Smooth muscle cell (in vitro differentiated cells): ENCODE measurements around the gene SPNS3. TPM values are rescaled to one million over a fixed set of nuclear protein-coding genes. Genes with fewer than 3 reads are reported as not detected.

Experiments used
- DNase-seq: peaks from one replicate; lab custom pipeline; 2025; ENCODE audit not compliant: unreplicated experiment; lab: John Stamatoyannopoulos, UW
- H2AFZ ChIP-seq: fragments of 200-600 bp; sonication (generic); 2 replicates; pipeline ENCODE4 v1.6.0; 2016; ENCODE audit warnings: antibody characterized with exemption, low read depth, mild to moderate bottlenecking
- H3F3A ChIP-seq: fragments of 200-600 bp; sonication (generic); 2 replicates; pipeline ENCODE4 v1.6.0; 2017; ENCODE audit warnings: antibody characterized with exemption, low read depth
- H3K27ac ChIP-seq: fragments of 200-600 bp; sonication (generic); 2 replicates; pipeline ENCODE4 v1.5.1; 2016; ENCODE audit warnings: low read depth, mild to moderate bottlenecking
- H3K27me3 ChIP-seq: fragments of 200-600 bp; sonication (generic); 2 replicates; pipeline ENCODE4 v1.6.1; 2016; ENCODE audit warnings: low read depth, mild to moderate bottlenecking
- H3K36me3 ChIP-seq: fragments of 200-600 bp; sonication (generic); 2 replicates; pipeline ENCODE4 v1.5.1; 2016; ENCODE audit warnings: low read depth
- H3K4me1 ChIP-seq: fragments of 200-600 bp; sonication (generic); 2 replicates; pipeline ENCODE4 v1.5.1; 2016; ENCODE audit warnings: low read depth
- H3K4me2 ChIP-seq: fragments of 200-600 bp; sonication (generic); 2 replicates; pipeline ENCODE4 v1.6.0; 2016; ENCODE audit warnings: mild to moderate bottlenecking
- H3K4me3 ChIP-seq: fragments of 200-600 bp; sonication (generic); 2 replicates; pipeline ENCODE4 v1.5.1; 2016; ENCODE audit warnings: mild to moderate bottlenecking
- H3K79me2 ChIP-seq: fragments of 200-600 bp; sonication (generic); 2 replicates; pipeline ENCODE4 v1.6.0; 2016; ENCODE audit warnings: low read depth, mild to moderate bottlenecking
- H3K9ac ChIP-seq: fragments of 200-600 bp; sonication (generic); 2 replicates; pipeline ENCODE4 v1.6.0; 2016; ENCODE audit warnings: low read depth
- H3K9me3 ChIP-seq: fragments of 200-600 bp; sonication (generic); replicated peaks from 2 replicates; pipeline ENCODE4 v1.5.1; 2016; ENCODE audit warnings: low read depth
- H4K20me1 ChIP-seq: fragments of 200-600 bp; sonication (generic); 2 replicates; pipeline ENCODE4 v1.6.0; 2016; ENCODE audit warnings: low read depth
- WGBS: methylation state at CpG from one replicate; pipeline ENCODE4 v1.1.7; 2016; ENCODE audit warnings: low lambda C conversion rate; 5-methylcytosine and 5-hydroxymethylcytosine counted together
- polyA plus RNA-seq: library from polyadenylated mRNA; unstranded; fragments of >200 nt; fragmentation: Nextera tagmentation; extraction: Ambion mirVana; gene quantifications from 2 replicates; pipeline ENCODE4 v1.2.1, GENCODE V29; 2016
- total RNA-seq: library from RNA; depleted of rRNA; stranded (reverse); fragments of >200 nt; gene quantifications from 2 replicates; pipeline ENCODE4 v1.2.3, GENCODE V29; 2014
- TF ChIP-seq, protein P1 (sequence below): fragments of 200-600 bp; sonication (generic); IDR thresholded peaks from 2 replicates; pipeline ENCODE4 v1.5.1; 2017; ENCODE audit warnings: borderline replicate concordance, mild to moderate bottlenecking, antibody characterized with exemption; ENCODE audit not compliant: insufficient read depth, poor library complexity, severe bottlenecking

Gene SPNS3
- total and polyA plus RNA-seq, 2 experiments from 2014 or later: not detected

DNA sequence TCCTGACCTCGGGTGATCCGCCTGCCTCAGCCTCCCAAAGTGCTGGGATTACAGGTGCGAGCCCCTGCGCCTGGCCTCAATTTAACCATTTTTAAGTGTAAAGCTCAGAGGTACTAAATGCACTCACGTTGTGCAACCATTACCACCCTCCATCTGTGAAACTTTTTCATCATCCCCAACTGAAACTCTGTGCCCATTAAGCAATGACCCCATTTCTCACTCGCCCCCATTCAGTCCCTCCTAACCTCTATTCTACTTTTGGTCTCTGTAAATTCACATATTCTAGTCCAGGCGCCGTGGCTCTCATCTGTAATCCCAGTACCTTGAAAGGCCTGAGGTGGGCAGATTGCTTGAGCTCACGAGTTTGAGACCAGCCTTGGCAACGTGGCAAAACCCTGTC, 8.3 kb upstream of the SPNS3 start:
- H3K9me3 ChIP-seq: no peaks in the 10 kb centered on the region
- H3K9ac ChIP-seq: no peak overlapping the region
- H3K4me2 ChIP-seq: no peak overlapping the region
- H3K4me1 ChIP-seq: no peaks in the 10 kb centered on the region
- no peaks in the 10 kb centered on the region for H4K20me1 ChIP-seq
- WGBS: 80% methylated on average over 10 of the region's 10 CpGs
- DNase-seq: no peak
- no peaks in the 10 kb centered on the region for H3K27me3 ChIP-seq
- no peak overlapping the region for H3K4me3 ChIP-seq
- no peaks in the 10 kb centered on the region for H3K79me2 ChIP-seq
- TF ChIP-seq, protein P1, sequence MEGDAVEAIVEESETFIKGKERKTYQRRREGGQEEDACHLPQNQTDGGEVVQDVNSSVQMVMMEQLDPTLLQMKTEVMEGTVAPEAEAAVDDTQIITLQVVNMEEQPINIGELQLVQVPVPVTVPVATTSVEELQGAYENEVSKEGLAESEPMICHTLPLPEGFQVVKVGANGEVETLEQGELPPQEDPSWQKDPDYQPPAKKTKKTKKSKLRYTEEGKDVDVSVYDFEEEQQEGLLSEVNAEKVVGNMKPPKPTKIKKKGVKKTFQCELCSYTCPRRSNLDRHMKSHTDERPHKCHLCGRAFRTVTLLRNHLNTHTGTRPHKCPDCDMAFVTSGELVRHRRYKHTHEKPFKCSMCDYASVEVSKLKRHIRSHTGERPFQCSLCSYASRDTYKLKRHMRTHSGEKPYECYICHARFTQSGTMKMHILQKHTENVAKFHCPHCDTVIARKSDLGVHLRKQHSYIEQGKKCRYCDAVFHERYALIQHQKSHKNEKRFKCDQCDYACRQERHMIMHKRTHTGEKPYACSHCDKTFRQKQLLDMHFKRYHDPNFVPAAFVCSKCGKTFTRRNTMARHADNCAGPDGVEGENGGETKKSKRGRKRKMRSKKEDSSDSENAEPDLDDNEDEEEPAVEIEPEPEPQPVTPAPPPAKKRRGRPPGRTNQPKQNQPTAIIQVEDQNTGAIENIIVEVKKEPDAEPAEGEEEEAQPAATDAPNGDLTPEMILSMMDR: no peak
- no peak overlapping the region for H2AFZ ChIP-seq
- no peaks in the 10 kb centered on the region for H3K36me3 ChIP-seq
- H3F3A ChIP-seq: no peaks in the 10 kb centered on the region
- H3K27ac ChIP-seq: no peak overlapping the region

DNA sequence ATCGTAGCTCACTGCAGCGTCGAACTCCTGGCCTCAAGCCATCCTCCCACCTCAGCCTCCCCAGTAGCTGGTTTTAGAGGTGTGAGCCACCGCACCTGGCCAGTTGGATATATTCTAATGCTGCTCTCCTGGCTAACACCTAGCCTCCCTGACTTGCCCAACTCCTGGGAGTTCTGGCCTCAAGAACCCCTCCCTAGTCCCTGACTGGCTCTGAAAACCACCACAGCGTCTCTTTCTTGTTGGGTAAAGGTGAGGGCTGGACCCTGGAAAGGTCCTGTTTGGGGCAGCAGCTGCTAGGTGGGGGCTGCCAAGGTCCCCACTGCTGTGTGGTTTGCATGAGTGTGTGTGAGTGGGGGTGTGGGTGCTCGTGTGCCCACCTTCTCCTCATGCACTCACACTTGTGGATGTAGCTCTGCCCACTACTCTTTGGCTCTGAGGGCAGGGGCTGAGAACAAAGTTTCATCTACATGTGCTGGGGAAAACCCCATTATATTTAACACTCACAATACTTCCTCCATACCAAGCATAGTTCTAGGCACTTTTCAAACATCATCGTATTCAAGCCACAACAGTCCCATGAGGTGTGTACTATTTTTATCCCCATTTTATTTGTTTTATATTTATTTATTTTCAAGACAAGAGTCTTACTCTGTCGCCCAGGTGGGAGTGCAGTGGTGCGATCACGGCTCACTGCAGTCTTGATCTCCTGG, 7.1 kb upstream of the SPNS3 start:
- Histone ChIP-seq H3K27me3 (no peaks in the 10 kb centered on the region), H3K4me1 (no peaks in the 10 kb centered on the region), H3K27ac (no peak overlapping the region), H3K4me3 (no peak overlapping the region), H3K36me3 (no peaks in the 10 kb centered on the region), H3K9ac (no peak overlapping the region), H3K4me2 (no peak overlapping the region), H3K9me3 (no peaks in the 10 kb centered on the region), H2AFZ (no peak overlapping the region), H3F3A (no peaks in the 10 kb centered on the region), H3K79me2 (no peaks in the 10 kb centered on the region), H4K20me1 (no peaks in the 10 kb centered on the region)
- DNase-seq: no peak
- TF ChIP-seq, protein P1: no peak
- 86% methylated on average over 10 of the region's 10 CpGs for WGBS

DNA sequence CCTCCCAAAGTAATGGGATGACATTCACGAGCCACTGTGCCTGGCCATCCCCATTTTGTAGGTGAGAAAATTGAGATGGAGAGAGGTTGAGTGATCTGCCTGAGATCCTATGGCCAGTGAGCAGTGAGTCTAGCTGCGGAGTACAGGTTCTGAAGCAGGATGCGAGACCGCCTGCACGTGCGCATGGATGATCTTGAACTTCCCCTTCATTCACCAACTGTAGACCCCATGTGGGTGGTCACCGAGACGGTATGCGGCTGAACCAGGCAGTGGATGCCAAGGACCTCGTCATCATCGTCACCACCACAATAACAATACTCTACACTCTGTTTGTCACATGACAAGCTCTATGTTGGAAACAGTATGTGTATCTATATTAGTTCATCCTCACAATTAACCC, 6.2 kb upstream of the SPNS3 start:
- no peak overlapping the region for H3K4me3 ChIP-seq
- TF ChIP-seq, protein P1: no peak
- H3K9me3 ChIP-seq: no peaks in the 10 kb centered on the region
- H3K4me1 ChIP-seq: no peaks in the 10 kb centered on the region
- H3K27ac ChIP-seq: no peak overlapping the region
- H3K27me3 ChIP-seq: no peaks in the 10 kb centered on the region
- H3K9ac ChIP-seq: no peak overlapping the region
- no peak overlapping the region for H2AFZ ChIP-seq
- no peaks in the 10 kb centered on the region for H4K20me1 ChIP-seq
- H3K79me2 ChIP-seq: no peaks in the 10 kb centered on the region
- WGBS: 93% methylated on average over 11 of the region's 11 CpGs
- no peaks in the 10 kb centered on the region for H3K36me3 ChIP-seq
- no peak for DNase-seq
- H3F3A ChIP-seq: no peaks in the 10 kb centered on the region
- no peak overlapping the region for H3K4me2 ChIP-seq

DNA sequence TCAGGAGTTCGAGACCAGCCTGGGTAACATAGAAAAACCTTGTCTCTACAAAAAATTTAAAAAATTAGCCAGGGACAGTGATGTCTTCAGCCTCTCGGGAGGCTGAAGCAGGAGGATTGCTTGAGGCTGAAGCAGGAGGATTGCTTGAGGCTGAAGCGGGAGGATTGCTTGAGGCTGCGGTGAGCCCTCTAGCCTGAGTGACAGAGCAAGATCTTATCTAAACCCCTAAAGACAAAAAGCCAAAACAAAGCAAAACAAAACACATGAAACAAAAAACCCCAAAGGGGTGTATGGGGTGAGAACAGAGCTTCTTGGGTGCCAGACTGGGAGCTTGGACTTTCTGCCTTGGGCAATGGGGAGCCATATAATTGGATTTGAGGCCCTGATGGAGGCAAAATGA, 2.6 kb downstream of the SPNS3 start:
- no peak overlapping the region for H3K9ac ChIP-seq
- H3K79me2 ChIP-seq: no peaks in the 10 kb centered on the region
- no peak overlapping the region for H3K4me2 ChIP-seq
- WGBS: 68% methylated on average over 4 of the region's 4 CpGs
- no peaks in the 10 kb centered on the region for H3F3A ChIP-seq
- H3K4me3 ChIP-seq: no peak overlapping the region
- H2AFZ ChIP-seq: no peak overlapping the region
- H3K9me3 ChIP-seq: no peaks in the 10 kb centered on the region
- H3K4me1 ChIP-seq: no peaks in the 10 kb centered on the region
- H3K36me3 ChIP-seq: no peaks in the 10 kb centered on the region
- no peak for DNase-seq
- no peaks in the 10 kb centered on the region for H3K27me3 ChIP-seq
- H3K27ac ChIP-seq: no peak overlapping the region
- H4K20me1 ChIP-seq: no peaks in the 10 kb centered on the region
- TF ChIP-seq, protein P1: no peak
